Panc1 (cell line): ENCODE measurements around the gene DEK.

Source experiments
- CTCF ChIP-seq: fragments of 450-650 bp; IDR thresholded peaks from 2 replicates; pipeline ENCODE4 v1.5.1; 2017; ENCODE audit warnings: mild to moderate bottlenecking
- POLR2AphosphoS5 ChIP-seq: IDR thresholded peaks from 2 replicates; pipeline ENCODE4 v1.6.1; 2012; ENCODE audit warnings: mild to moderate bottlenecking, low read depth, low read length, moderate library complexity
- REST ChIP-seq, 2 experiments: IDR thresholded peaks; 2 replicates each; pipeline ENCODE4 v1.6.1; 2011 to 2012; ENCODE audit warnings: low read depth in 2 of 2, control low read depth in 1 of 2, low read length in 1 of 2, mild to moderate bottlenecking in 1 of 2, moderate library complexity in 1 of 2; ENCODE audit not compliant: insufficient read depth in 1 of 2
- SIN3A ChIP-seq: IDR thresholded peaks from 2 replicates; pipeline ENCODE4 v1.6.1; 2012; ENCODE audit warnings: low read depth, mild to moderate bottlenecking, low read length, moderate library complexity, borderline replicate concordance; ENCODE audit not compliant: insufficient read depth
- TCF7L2 ChIP-seq: IDR thresholded peaks from 2 replicates; pipeline ENCODE4 v1.6.1; 2011; ENCODE audit warnings: mild to moderate bottlenecking, low read depth, low read length, inconsistent platforms

DNA sequence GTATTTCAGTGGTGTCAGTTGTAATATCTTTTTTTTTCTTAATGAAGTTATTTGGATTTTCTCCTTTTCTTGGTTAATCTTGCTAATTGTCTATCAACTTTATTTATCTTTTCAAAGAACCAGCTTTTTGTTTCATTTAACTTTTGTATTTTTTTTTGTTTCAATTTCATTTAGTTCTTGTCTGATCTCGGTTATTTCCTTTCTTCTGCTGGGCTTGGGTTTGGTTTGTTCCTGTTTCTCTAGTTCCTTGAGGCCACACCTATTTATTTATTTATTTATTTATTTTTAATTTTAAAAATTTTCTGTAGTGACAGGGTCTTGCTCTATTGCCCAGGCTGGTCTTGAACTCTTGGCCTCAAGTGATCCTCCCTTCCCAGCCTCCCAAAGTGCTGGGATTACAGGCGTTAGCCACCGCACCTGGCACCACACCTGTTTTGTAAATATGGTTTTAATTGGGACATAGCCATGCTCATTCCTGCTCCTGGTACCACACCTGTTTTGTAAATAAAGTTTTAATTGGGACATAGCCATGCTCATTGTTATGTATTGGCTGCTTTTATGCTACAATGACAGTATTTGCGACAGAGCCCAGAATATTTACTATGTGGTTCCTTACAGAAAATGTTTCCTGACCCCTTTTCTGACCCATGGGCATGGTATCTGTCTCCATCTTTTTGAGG is 86.9 kb downstream of the DEK start:
- no peak for TF ChIP-seq CTCF
- no peak for TF ChIP-seq POLR2AphosphoS5
- no peak for TF ChIP-seq SIN3A
- no peak for TF ChIP-seq TCF7L2
- no peak for TF ChIP-seq REST (IDR thresholded peaks at IDR 0.05; ENCODE audit: insufficient read depth in 1 of 2, low read depth in 2 of 2, low read length in 1 of 2)
